B cell (primary cell): ENCODE data around the gene KIF1A. TPM values are rescaled to one million over a fixed set of nuclear protein-coding genes. Genes with fewer than 3 reads are reported as not detected.

Source experiments
- ATAC-seq: fragments of 200-7000 bp; cut with Tn5 transposase; one replicate; pipeline ENCODE4 v1.10.0; 2021; ENCODE audit warnings: low read depth, mild to moderate bottlenecking, moderate number of reproducible peaks, moderate library complexity
- CTCF ChIA-PET: fragments of 350-600 bp; sonication (Branson Sonifier 250); formaldehyde crosslinking; loops from one replicate; lab custom pipeline; 2021; ENCODE audit warnings: antibody characterized with exemption, inconsistent platforms; lab: Charles Lee
- POLR2A ChIA-PET: fragments of 350-600 bp; sonication (Branson Sonifier 250); formaldehyde crosslinking; loops from one replicate; lab custom pipeline; 2021; ENCODE audit warnings: antibody characterized with exemption; lab: Charles Lee
- DNase-seq: peaks from one replicate; pipeline ENCODE4 v3.0.0; 2013
- H2AFZ ChIP-seq: 2 replicates; pipeline ENCODE4 v1.6.1; 2012; ENCODE audit warnings: mild to moderate bottlenecking, low read depth, low read length; ENCODE audit not compliant: insufficient read depth, poor library complexity, severe bottlenecking
- H3K27ac ChIP-seq, 2 donors: 1 replicate in 1 of 2; 2 replicates in 1 of 2; pipeline ENCODE4 v1.5.1; 2012 to 2013; ENCODE audit warnings: low read length in 2 of 2, mild to moderate bottlenecking in 2 of 2, moderate library complexity in 1 of 2
- H3K27me3 ChIP-seq, 4 experiments: fragments of 200-600 bp in 1 of 4; sonication (generic) in 1 of 4; replicated peaks in 1 of 4; 1 replicate in 2 of 4; 2 replicates in 2 of 4; pipeline versions ENCODE4 v1.6.1 to v1.7.0; 2013 to 2016; ENCODE audit warnings: low read length in 3 of 4, mild to moderate bottlenecking in 2 of 4, mixed read lengths in 1 of 4, moderate library complexity in 1 of 4; ENCODE audit not compliant: insufficient read depth in 4 of 4, control insufficient read depth in 3 of 4; ENCODE audit errors: control extremely low read depth in 1 of 4
- H3K36me3 ChIP-seq, 2 experiments: replicated peaks in 1 of 2; 1 replicate in 1 of 2; 2 replicates in 1 of 2; pipeline versions ENCODE4 v1.6.1 to v1.7.1; 2013; ENCODE audit warnings: low read length in 1 of 2; ENCODE audit not compliant: insufficient read depth in 2 of 2, control insufficient read depth in 1 of 2; ENCODE audit errors: control extremely low read depth in 1 of 2, extremely low read depth in 1 of 2
- H3K4me1 ChIP-seq, 2 donors: fragments of 200-600 bp in 1 of 2; sonication (generic) in 1 of 2; 1 replicate in 1 of 2; 2 replicates in 1 of 2; pipeline versions ENCODE4 v1.5.1 to v1.6.1; 2013 to 2017; ENCODE audit warnings: low read length in 2 of 2; ENCODE audit not compliant: control insufficient read depth in 2 of 2, insufficient read depth in 2 of 2
- H3K4me2 ChIP-seq: replicated peaks from 2 replicates; pipeline ENCODE3; 2012; ENCODE audit warnings: mild to moderate bottlenecking, low read depth, low read length; ENCODE audit not compliant: poor library complexity, severe bottlenecking
- H3K4me3 ChIP-seq, 5 experiments: fragments of 200-600 bp in 1 of 5; sonication (generic) in 1 of 5; 1 replicate in 3 of 5; 2 replicates in 2 of 5; pipeline versions ENCODE4 v1.5.1 to v1.7.0; 2011 to 2016; ENCODE audit warnings: low read length in 4 of 5, mild to moderate bottlenecking in 4 of 5, low read depth in 2 of 5, control low read depth in 1 of 5, moderate library complexity in 1 of 5; ENCODE audit not compliant: insufficient read depth in 1 of 5; ENCODE audit errors: control extremely low read depth in 1 of 5, extremely low read depth in 1 of 5
- H3K79me2 ChIP-seq: fragments of 200-600 bp; sonication (generic); one replicate; pipeline ENCODE4 v1.6.0; 2016; ENCODE audit warnings: low read length; ENCODE audit not compliant: control insufficient read depth, insufficient read depth
- H3K9ac ChIP-seq: fragments of 200-600 bp; sonication (generic); 2 replicates; pipeline ENCODE4 v1.6.1; 2017; ENCODE audit warnings: mild to moderate bottlenecking, low read length, moderate library complexity
- H3K9me3 ChIP-seq, 3 donors: one replicate each; pipeline versions ENCODE4 v1.6.1 to v1.7.1; 2013; ENCODE audit warnings: low read length in 2 of 3; ENCODE audit not compliant: control insufficient read depth in 2 of 3, insufficient read depth in 1 of 3; ENCODE audit errors: control extremely low read depth in 1 of 3
- H4K20me1 ChIP-seq: 2 replicates; pipeline ENCODE4 v1.6.0; 2012; ENCODE audit warnings: mild to moderate bottlenecking, low read length; ENCODE audit not compliant: insufficient read depth, control insufficient read depth, poor library complexity, severe bottlenecking
- H3K27ac Mint-ChIP-seq: one replicate; pipeline ENCODE4 v1.8.0; 2021; ENCODE audit warnings: mixed read lengths
- H3K27me3 Mint-ChIP-seq: one replicate; pipeline ENCODE4 v1.8.0; 2021; ENCODE audit warnings: mixed read lengths
- H3K4me1 Mint-ChIP-seq: one replicate; pipeline ENCODE4 v1.8.0; 2021; ENCODE audit warnings: mixed read lengths
- H3K4me3 Mint-ChIP-seq: one replicate; pipeline ENCODE4 v1.8.0; 2021; ENCODE audit warnings: mixed read lengths
- H3K9me3 Mint-ChIP-seq: one replicate; pipeline ENCODE4 v1.8.0; 2022; ENCODE audit warnings: mixed read lengths; ENCODE audit not compliant: insufficient read depth
- CTCF ChIP-seq: fragments of 200-600 bp; IDR thresholded peaks from one replicate; pipeline ENCODE4 v1.8.0; 2022; ENCODE audit warnings: antibody characterized with exemption, mild to moderate bottlenecking
- EZH2 ChIP-seq: IDR thresholded peaks from 2 replicates; pipeline ENCODE4 v1.6.1; 2012; ENCODE audit warnings: borderline replicate concordance, low read depth, mild to moderate bottlenecking, moderate library complexity, low read length; ENCODE audit not compliant: insufficient read depth, poor library complexity, severe bottlenecking
- WGBS: methylation state at CpG from one replicate; pipeline ENCODE4 v1.1.5; 2013; ENCODE audit warnings: missing lambda C conversion rate; ENCODE audit not compliant: insufficient coverage; 5-methylcytosine and 5-hydroxymethylcytosine counted together
- intact Hi-C: fragments of 100-400 bp; cut with micrococcal nuclease; formaldehyde crosslinking; loops from one replicate; pipeline ENCODE4 v1.10.0; 2022
- polyA plus RNA-seq: library from polyadenylated mRNA; depleted of rRNA; stranded (reverse); fragments of >200 nt; gene quantifications from 2 replicates; pipeline ENCODE4 v1.2.3, GENCODE V29; 2012
- total RNA-seq, 2 donors: library from RNA; stranded (reverse); fragments of 120-200 nt in 1 of 2; gene quantifications; 1 replicate in 1 of 2; 2 replicates in 1 of 2; pipeline versions ENCODE4 v1.2.3 to v1.2.4, GENCODE V29; 2013 to 2022

KIF1A gene
- total and polyA plus RNA-seq, 2 donors (not counting 1 experiment from before 2014, with no cell fraction given): not detected

DNA sequence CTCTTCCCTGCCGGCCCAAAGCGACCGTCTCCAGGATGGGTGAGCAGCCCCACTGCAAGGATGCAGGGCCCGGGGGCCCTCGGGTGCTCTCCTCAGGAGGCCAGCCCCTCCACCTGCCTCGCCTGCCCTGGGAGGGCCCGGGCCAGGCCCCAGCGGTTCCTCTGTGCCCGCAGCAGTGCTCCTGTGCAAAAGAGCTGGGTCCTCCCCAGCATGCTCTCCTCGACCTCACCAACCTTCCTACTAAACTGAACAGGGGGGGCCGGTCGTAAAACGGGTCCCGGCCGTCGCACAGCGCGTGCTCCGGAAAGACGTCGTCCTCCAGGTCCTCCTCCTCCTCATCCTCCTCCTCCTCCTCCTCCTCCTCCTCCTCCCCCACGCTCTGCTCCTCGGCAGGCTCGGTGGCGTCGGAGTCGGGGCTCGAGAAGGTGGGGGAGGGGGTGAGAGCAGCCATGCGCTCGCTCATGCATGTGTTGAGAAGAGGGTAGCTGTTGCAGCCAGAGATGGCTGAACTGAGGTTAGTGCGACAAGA, 62.9 kb downstream of the KIF1A start:
- H3K4me3 Mint-ChIP-seq: no peak overlapping the region
- ChIA-PET CTCF (no interaction called here), POLR2A (no interaction called here)
- H3K27ac Mint-ChIP-seq: no peak overlapping the region
- Histone ChIP-seq H3K4me3 (no peak overlapping the region), H3K4me2 (no peak overlapping the region), H3K27ac (no peak overlapping the region), H4K20me1 (no peaks in the 10 kb centered on the region), H2AFZ (no peak overlapping the region), H3K36me3 (no peaks in the 10 kb centered on the region), H3K9me3 (no peaks in the 10 kb centered on the region), H3K27me3 (no peaks in the 10 kb centered on the region), H3K79me2 (no peaks in the 10 kb centered on the region), H3K9ac (no peak overlapping the region), H3K4me1 (no peaks in the 10 kb centered on the region)
- H3K27me3 Mint-ChIP-seq: no peaks in the 10 kb centered on the region
- no peak for TF ChIP-seq EZH2
- TF ChIP-seq CTCF: no peak
- H3K9me3 Mint-ChIP-seq: no peaks in the 10 kb centered on the region
- WGBS: 92% methylated on average over 19 of the region's 31 CpGs
- peaks cover 3% of the 10 kb centered on the region for H3K4me1 Mint-ChIP-seq
- DNase-seq (no peak), ATAC-seq (no peak)
- intact Hi-C loops: no loop called here

GRCh38 chr2:240752209-240752608, 67.8 kb downstream of the KIF1A start:
- Histone ChIP-seq H3K4me2 (no peak overlapping the region), H3K4me1 (no peaks in the 10 kb centered on the region), H3K27me3 (no peaks in the 10 kb centered on the region), H3K9me3 (no peaks in the 10 kb centered on the region), H3K9ac (no peak overlapping the region), H2AFZ (no peak overlapping the region), H3K79me2 (no peaks in the 10 kb centered on the region), H4K20me1 (no peaks in the 10 kb centered on the region), H3K4me3 (no peak overlapping the region), H3K27ac (no peak overlapping the region), H3K36me3 (no peaks in the 10 kb centered on the region)
- CTCF ChIA-PET: interaction anchor here (0.7 kb wide), 1 partner anchor 238 kb away, joined by 3 read pairs; no protein-coding TSS in a partner anchor
- TF ChIP-seq CTCF (no peak), EZH2 (no peak)
- no peak overlapping the region for H3K27ac Mint-ChIP-seq
- H3K4me1 Mint-ChIP-seq: no peaks in the 10 kb centered on the region
- no peaks in the 10 kb centered on the region for H3K27me3 Mint-ChIP-seq
- ATAC-seq: no peak
- POLR2A ChIA-PET: no interaction called here
- H3K9me3 Mint-ChIP-seq: no peaks in the 10 kb centered on the region
- WGBS: 86% methylated on average over 7 of the region's 10 CpGs
- no peak overlapping the region for H3K4me3 Mint-ChIP-seq
- DNase-seq: no peak
- intact Hi-C loops: no loop called here
